Calu3 (cell line): ENCODE measurements around the gene GPR35. TPM values are rescaled to one million over a fixed set of nuclear protein-coding genes. Genes with fewer than 3 reads are reported as not detected.

Experiments used
- BruUV-seq: library from RNA; stranded (reverse); fragments of 400-500 nt; replicated peaks from 2 replicates; lab custom pipeline; 2021; lab: Mats Ljungman, UMichigan
- CTCF ChIA-PET: fragments of 300-600 bp; sonication (Branson Sonifier 250); formaldehyde crosslinking; loops from one replicate; lab custom pipeline; 2022; ENCODE audit warnings: antibody characterized with exemption; lab: Charles Lee
- DNase-seq: peaks from one replicate; pipeline ENCODE4 v3.0.0; 2022
- H3K27ac Mint-ChIP-seq: one replicate; pipeline ENCODE4 v1.8.0; 2022; ENCODE audit warnings: mixed read lengths; ENCODE audit not compliant: unreplicated experiment
- H3K27me3 Mint-ChIP-seq: one replicate; pipeline ENCODE4 v1.8.0; 2022; ENCODE audit warnings: mixed read lengths; ENCODE audit not compliant: unreplicated experiment
- H3K36me3 Mint-ChIP-seq: one replicate; pipeline ENCODE4 v1.8.0; 2022; ENCODE audit warnings: mild to moderate bottlenecking, moderate library complexity, mixed read lengths; ENCODE audit not compliant: insufficient read depth, unreplicated experiment
- H3K4me1 Mint-ChIP-seq: one replicate; pipeline ENCODE4 v1.8.0; 2022; ENCODE audit warnings: mild to moderate bottlenecking, low read depth, mixed read lengths; ENCODE audit not compliant: unreplicated experiment
- H3K4me3 Mint-ChIP-seq: one replicate; pipeline ENCODE4 v1.8.0; 2022; ENCODE audit warnings: mild to moderate bottlenecking, low read depth, moderate library complexity, mixed read lengths; ENCODE audit not compliant: unreplicated experiment
- H3K9me3 Mint-ChIP-seq: one replicate; pipeline ENCODE4 v1.8.0; 2022; ENCODE audit warnings: low read depth, mixed read lengths; ENCODE audit not compliant: unreplicated experiment
- CTCF ChIP-seq: fragments of 200-600 bp; IDR thresholded peaks from one replicate; pipeline ENCODE4 v1.8.0; 2022; ENCODE audit warnings: antibody characterized with exemption; ENCODE audit not compliant: unreplicated experiment
- intact Hi-C: fragments of 100-400 bp; cut with micrococcal nuclease; formaldehyde crosslinking; loops from one replicate; pipeline ENCODE4 v1.10.0; 2022; ENCODE audit not compliant: unreplicated experiment
- total RNA-seq: library from RNA; stranded (reverse); gene quantifications from 2 replicates; pipeline ENCODE4 v1.2.3, GENCODE V29; 2022

The GPR35 gene
- total RNA-seq, 1 experiment from 2014 or later = 40.3 TPM

- no TSS peak for BruUV-seq
- DNase-seq = no peak
- no peaks in the 10 kb centered on the region for H3K4me1 Mint-ChIP-seq
- peaks cover 86% of the 10 kb centered on the region for H3K27me3 Mint-ChIP-seq
- CTCF ChIA-PET = no interaction called here
- intact Hi-C loops = no loop called here
- H3K9me3 Mint-ChIP-seq = no peaks in the 10 kb centered on the region
- no peak for TF ChIP-seq CTCF
- H3K36me3 Mint-ChIP-seq = no peaks in the 10 kb centered on the region
- no peak overlapping the region for H3K4me3 Mint-ChIP-seq
- H3K27ac Mint-ChIP-seq = no peak overlapping the region
Observed at GRCh38 chr2:240645801-240646175, 20.5 kb downstream of the GPR35 start.

GRCh38 chr2:240646176-240646899 lies 21.1 kb downstream of the GPR35 start:
- TF ChIP-seq CTCF = no peak
- H3K27me3 Mint-ChIP-seq = peaks cover 80% of the 10 kb centered on the region
- H3K9me3 Mint-ChIP-seq = peaks cover 3% of the 10 kb centered on the region
- BruUV-seq = no TSS peak
- intact Hi-C loops = no loop called here
- CTCF ChIA-PET = interaction anchor here (0.9 kb wide), 1 partner anchor 10 kb away, joined by 3 read pairs; no protein-coding TSS in a partner anchor
- peaks cover 4% of the 10 kb centered on the region for H3K4me1 Mint-ChIP-seq
- H3K27ac Mint-ChIP-seq = no peak overlapping the region
- no peak for DNase-seq
- no peak overlapping the region for H3K4me3 Mint-ChIP-seq
- no peaks in the 10 kb centered on the region for H3K36me3 Mint-ChIP-seq

- Mint-ChIP-seq H3K36me3 (no peaks in the 10 kb centered on the region), H3K4me1 (peaks cover 9% of the 10 kb centered on the region), H3K4me3 (no peak overlapping the region), H3K27me3 (peaks cover 80% of the 10 kb centered on the region), H3K9me3 (peaks cover 3% of the 10 kb centered on the region), H3K27ac (no peak overlapping the region)
- TF ChIP-seq CTCF = no peak
- CTCF ChIA-PET = interaction anchor here (0.9 kb wide), 1 partner anchor 9 kb away, joined by 3 read pairs; no protein-coding TSS in a partner anchor
- no TSS peak for BruUV-seq
- no peak for DNase-seq
- intact Hi-C loops = no loop called here
Observed at GRCh38 chr2:240646900-240647502, 21.7 kb downstream of the GPR35 start.

GRCh38 chr2:240647503-240648154 lies 22.3 kb downstream of the GPR35 start:
- Mint-ChIP-seq H3K36me3 (no peaks in the 10 kb centered on the region), H3K4me3 (no peak overlapping the region), H3K27ac (no peak overlapping the region), H3K9me3 (peaks cover 6% of the 10 kb centered on the region), H3K4me1 (peaks cover 9% of the 10 kb centered on the region), H3K27me3 (peaks cover 86% of the 10 kb centered on the region)
- TF ChIP-seq CTCF = no peak
- no TSS peak for BruUV-seq
- CTCF ChIA-PET = no interaction called here
- intact Hi-C loops = no loop called here
- DNase-seq = no peak
